Osteoblast (primary cell): Measurements from ENCODE around the gene KLHL3. TPM values are rescaled to one million over a fixed set of nuclear protein-coding genes. Genes with fewer than 3 reads are reported as not detected.

Experiments used
- DNase-seq: peaks from one replicate; pipeline ENCODE4 v3.0.0; 2011; ENCODE audit warnings: low spot score, mixed read lengths; ENCODE audit not compliant: insufficient read length; ENCODE audit errors: missing footprints
- H2AFZ ChIP-seq: 2 replicates; pipeline ENCODE4 v1.6.0; 2011; ENCODE audit warnings: mild to moderate bottlenecking, low read length
- H3K27ac ChIP-seq: 2 replicates; pipeline ENCODE4 v1.5.1; 2011; ENCODE audit warnings: mild to moderate bottlenecking, low read depth, low read length, moderate library complexity
- H3K27me3 ChIP-seq: 2 replicates; pipeline ENCODE4 v1.6.0; 2012; ENCODE audit warnings: mild to moderate bottlenecking, control low read depth, inconsistent platforms, low read length, moderate library complexity; ENCODE audit not compliant: insufficient read depth
- H3K36me3 ChIP-seq: 2 replicates; pipeline ENCODE4 v1.5.1; 2011; ENCODE audit warnings: mild to moderate bottlenecking, low read length, control low read depth, moderate library complexity; ENCODE audit not compliant: insufficient read depth
- H3K4me1 ChIP-seq: 2 replicates; pipeline ENCODE4 v1.5.1; 2011; ENCODE audit warnings: mild to moderate bottlenecking, low read length, control low read depth, moderate library complexity; ENCODE audit not compliant: insufficient read depth
- H3K4me2 ChIP-seq: 2 replicates; pipeline ENCODE4 v1.6.0; 2011; ENCODE audit warnings: mild to moderate bottlenecking, low read length; ENCODE audit not compliant: insufficient read depth
- H3K4me3 ChIP-seq: fragments of 200-600 bp; sonication (generic); 3 replicates; pipeline ENCODE4 v1.5.1; 2012; ENCODE audit warnings: mild to moderate bottlenecking, low read length, inconsistent platforms; ENCODE audit not compliant: insufficient read depth
- H3K79me2 ChIP-seq: 2 replicates; pipeline ENCODE4 v1.6.0; 2012; ENCODE audit warnings: mild to moderate bottlenecking, low read length, control low read depth, inconsistent platforms; ENCODE audit not compliant: insufficient read depth
- H3K9me3 ChIP-seq: 2 replicates; pipeline ENCODE4 v1.5.1; 2011; ENCODE audit warnings: low read depth, low read length, control low read depth
- H4K20me1 ChIP-seq: 2 replicates; pipeline ENCODE4 v1.6.0; 2012; ENCODE audit warnings: mild to moderate bottlenecking, low read length, control low read depth; ENCODE audit not compliant: insufficient read depth
- CTCF ChIP-seq: IDR thresholded peaks from 2 replicates; pipeline ENCODE4 v1.5.1; 2011; ENCODE audit warnings: mild to moderate bottlenecking, low read depth, low read length, moderate library complexity; ENCODE audit errors: extremely low read depth
- total RNA-seq: library from RNA; depleted of rRNA; stranded (reverse); fragments of >200 nt; gene quantifications from 2 replicates; pipeline ENCODE4 v1.2.3, GENCODE V29; 2012

The KLHL3 gene
- total RNA-seq, 1 donor, result 6.2 TPM

DNA sequence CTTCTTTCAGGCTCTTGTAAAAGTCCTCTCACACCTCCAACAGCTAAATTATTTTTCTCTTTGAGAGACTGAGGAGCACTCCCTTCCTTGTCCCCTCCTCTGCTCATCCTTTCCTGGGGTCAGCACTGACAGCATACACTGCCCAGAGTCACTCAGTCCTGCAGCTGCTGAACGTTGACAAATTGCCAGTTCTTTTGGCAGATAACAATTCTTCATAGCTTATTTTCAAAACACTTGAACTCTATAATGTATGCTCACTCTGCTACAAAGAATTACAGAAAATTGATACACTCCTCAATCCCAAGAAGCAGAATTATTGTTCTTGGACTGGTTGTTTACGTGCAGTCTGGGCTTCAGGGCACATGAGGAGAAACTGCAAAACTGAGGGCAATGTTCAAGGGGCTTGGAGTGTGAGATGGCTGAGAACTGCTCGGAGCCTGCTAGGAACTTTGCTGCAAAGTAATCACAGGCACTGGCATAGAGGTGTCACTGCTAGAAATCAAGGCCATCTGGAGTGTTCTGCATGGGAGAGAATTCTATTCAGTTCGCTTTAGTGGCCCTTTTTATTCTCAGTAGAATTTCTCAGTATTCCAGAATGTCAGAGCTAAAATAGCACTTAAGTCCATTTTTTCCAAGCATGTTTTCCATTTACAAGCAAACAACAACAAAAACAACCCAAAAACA, 140.4 kb downstream of the KLHL3 start:
- DNase-seq, result no peak
- H3K4me2 ChIP-seq, result no peak overlapping the region
- no peaks in the 10 kb centered on the region for H3K9me3 ChIP-seq
- H3K27me3 ChIP-seq, result peaks cover 45% of the 10 kb centered on the region
- no peaks in the 10 kb centered on the region for H3K79me2 ChIP-seq
- no peak overlapping the region for H3K4me3 ChIP-seq
- H2AFZ ChIP-seq, result no peak overlapping the region
- H3K36me3 ChIP-seq, result no peaks in the 10 kb centered on the region
- no peak overlapping the region for H3K27ac ChIP-seq
- H4K20me1 ChIP-seq, result no peaks in the 10 kb centered on the region
- no peak for TF ChIP-seq CTCF
- H3K4me1 ChIP-seq, result no peaks in the 10 kb centered on the region

DNA sequence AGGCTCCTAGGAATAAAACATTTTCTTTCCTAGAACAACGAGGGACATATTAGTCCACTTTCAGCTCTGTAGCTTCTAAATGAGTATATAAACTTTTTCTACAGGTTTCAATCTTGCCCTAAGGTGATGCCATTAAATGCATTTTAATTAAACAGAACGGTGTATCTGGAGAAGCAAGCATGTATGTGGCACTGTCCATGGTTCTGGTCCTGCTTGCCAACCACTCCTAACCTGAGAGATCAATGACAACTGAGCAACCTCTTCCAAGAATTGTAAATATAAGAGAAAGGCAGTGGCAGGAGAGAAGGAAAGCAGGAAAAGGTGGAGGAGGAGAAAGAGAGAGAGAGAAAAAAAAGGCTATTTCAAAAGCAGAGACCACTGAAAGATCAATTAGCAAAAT, 141.2 kb downstream of the KLHL3 start:
- Histone ChIP-seq H3K4me2 (no peak overlapping the region), H3K4me1 (no peaks in the 10 kb centered on the region), H3K9me3 (no peaks in the 10 kb centered on the region), H3K27ac (no peak overlapping the region), H4K20me1 (no peaks in the 10 kb centered on the region), H3K4me3 (no peak overlapping the region), H2AFZ (no peak overlapping the region), H3K79me2 (no peaks in the 10 kb centered on the region), H3K36me3 (no peaks in the 10 kb centered on the region), H3K27me3 (peaks cover 43% of the 10 kb centered on the region)
- no peak for DNase-seq
- no peak for TF ChIP-seq CTCF

DNA sequence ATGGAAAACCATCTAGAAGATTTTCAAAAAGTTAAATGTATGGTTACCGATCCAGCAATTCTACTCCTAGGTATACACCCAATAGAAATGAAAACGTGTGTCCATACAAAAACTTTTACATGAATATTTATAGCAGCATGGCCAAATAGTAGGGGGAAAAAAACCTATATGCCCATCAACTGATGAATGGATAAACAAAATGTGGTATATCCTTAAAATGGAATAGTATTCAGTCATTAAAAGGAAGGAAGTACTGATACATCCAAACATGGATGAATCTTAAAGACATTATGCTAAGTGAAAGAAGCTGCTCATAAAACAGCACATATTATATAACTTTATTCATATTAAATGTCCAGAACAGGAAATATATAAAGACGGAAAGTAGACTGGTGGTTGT, 143.6 kb downstream of the KLHL3 start:
- H3K9me3 ChIP-seq, result no peaks in the 10 kb centered on the region
- DNase-seq, result no peak
- H3K27ac ChIP-seq, result no peak overlapping the region
- H3K4me1 ChIP-seq, result no peaks in the 10 kb centered on the region
- no peaks in the 10 kb centered on the region for H4K20me1 ChIP-seq
- no peaks in the 10 kb centered on the region for H3K79me2 ChIP-seq
- no peak overlapping the region for H3K4me3 ChIP-seq
- H2AFZ ChIP-seq, result no peak overlapping the region
- H3K36me3 ChIP-seq, result no peaks in the 10 kb centered on the region
- no peak overlapping the region for H3K4me2 ChIP-seq
- H3K27me3 ChIP-seq, result peaks cover 44% of the 10 kb centered on the region
- TF ChIP-seq CTCF, result no peak

DNA sequence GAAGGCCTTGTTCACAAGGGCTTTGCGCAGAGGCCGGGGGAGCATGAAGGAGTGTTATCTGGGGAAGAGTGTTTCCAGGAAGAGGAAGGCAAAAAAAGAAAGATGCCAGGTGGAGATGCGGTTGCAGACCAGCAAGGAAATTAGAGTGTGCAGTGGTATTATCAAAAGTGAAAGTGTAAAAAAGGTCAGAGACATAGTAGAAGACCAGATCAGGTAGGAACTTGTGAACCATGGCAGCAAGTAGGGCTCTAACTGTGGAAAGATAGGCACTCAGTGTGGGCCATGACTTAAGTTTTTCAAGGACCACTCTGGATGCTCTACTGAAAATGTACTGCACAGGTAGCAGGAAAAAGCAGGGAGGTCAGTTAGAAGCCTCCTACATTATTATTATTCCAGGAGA, 146.7 kb downstream of the KLHL3 start:
- no peak overlapping the region for H2AFZ ChIP-seq
- H3K4me1 ChIP-seq, result no peaks in the 10 kb centered on the region
- no peaks in the 10 kb centered on the region for H3K79me2 ChIP-seq
- peaks cover 38% of the 10 kb centered on the region for H3K27me3 ChIP-seq
- no peaks in the 10 kb centered on the region for H3K36me3 ChIP-seq
- H4K20me1 ChIP-seq, result no peaks in the 10 kb centered on the region
- TF ChIP-seq CTCF, result no peak
- H3K9me3 ChIP-seq, result no peaks in the 10 kb centered on the region
- H3K27ac ChIP-seq, result no peak overlapping the region
- H3K4me3 ChIP-seq, result no peak overlapping the region
- H3K4me2 ChIP-seq, result no peak overlapping the region
- DNase-seq, result no peak
